ENCODE measurements around the gene CHSY3.

DNA sequence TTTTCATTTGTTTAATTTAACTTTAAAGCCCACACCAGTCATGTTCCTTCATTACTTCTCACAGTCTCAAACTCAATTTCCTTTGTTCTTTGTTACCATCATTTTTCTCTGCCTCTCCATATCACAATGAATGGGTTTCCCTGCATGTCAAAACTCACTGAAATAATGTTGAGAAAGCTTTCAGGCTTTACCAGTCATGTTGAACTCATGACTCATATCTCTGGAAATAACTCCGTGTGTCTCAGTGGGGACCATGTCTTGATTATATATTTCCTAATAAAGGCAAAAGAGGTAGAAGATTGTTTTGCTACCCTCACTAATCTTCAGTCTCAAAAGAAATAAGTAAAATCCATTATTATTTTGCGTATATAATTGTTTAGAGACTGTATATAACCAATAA, 231.2 kb downstream of the CHSY3 start:
- TF ChIP-seq, protein P1, sequence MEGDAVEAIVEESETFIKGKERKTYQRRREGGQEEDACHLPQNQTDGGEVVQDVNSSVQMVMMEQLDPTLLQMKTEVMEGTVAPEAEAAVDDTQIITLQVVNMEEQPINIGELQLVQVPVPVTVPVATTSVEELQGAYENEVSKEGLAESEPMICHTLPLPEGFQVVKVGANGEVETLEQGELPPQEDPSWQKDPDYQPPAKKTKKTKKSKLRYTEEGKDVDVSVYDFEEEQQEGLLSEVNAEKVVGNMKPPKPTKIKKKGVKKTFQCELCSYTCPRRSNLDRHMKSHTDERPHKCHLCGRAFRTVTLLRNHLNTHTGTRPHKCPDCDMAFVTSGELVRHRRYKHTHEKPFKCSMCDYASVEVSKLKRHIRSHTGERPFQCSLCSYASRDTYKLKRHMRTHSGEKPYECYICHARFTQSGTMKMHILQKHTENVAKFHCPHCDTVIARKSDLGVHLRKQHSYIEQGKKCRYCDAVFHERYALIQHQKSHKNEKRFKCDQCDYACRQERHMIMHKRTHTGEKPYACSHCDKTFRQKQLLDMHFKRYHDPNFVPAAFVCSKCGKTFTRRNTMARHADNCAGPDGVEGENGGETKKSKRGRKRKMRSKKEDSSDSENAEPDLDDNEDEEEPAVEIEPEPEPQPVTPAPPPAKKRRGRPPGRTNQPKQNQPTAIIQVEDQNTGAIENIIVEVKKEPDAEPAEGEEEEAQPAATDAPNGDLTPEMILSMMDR (conservative IDR thresholded peaks at IDR 0.05 in 1 of 2, IDR thresholded peaks at IDR 0.05 in 1 of 2; ENCODE audit: extremely low read depth in 1 of 2, insufficient read depth in 1 of 2, low read depth in 1 of 2, low read length in 2 of 2) = no peak
- no peak for TF ChIP-seq EZH2 (IDR thresholded peaks at IDR 0.05; ENCODE audit: borderline replicate concordance, low read length)

Data from mammary epithelial cell (primary cell).